Cardiac fibroblast (primary cell): Measurements from ENCODE around the gene DARS2.
"Not testable (repeated sequence)": the region's sequence is repeated elsewhere in the genome, so short reads cannot be mapped to it uniquely, and the experiment has no call there.

Experiments
- DNase-seq, 2 donors: peaks; one replicate each; pipeline versions ENCODE4 v3.0.0 to v3.0.0-alpha.2; 2010; ENCODE audit warnings: low read depth in 2 of 2
- H3K4me3 ChIP-seq, 2 donors: replicated peaks in 1 of 2; 1 replicate in 1 of 2; 2 replicates in 1 of 2; pipeline ENCODE4 v1.5.1; 2011; ENCODE audit warnings: low read depth in 2 of 2, low read length in 2 of 2, mild to moderate bottlenecking in 2 of 2, moderate library complexity in 1 of 2
- TF ChIP-seq, protein P1 (sequence below): IDR thresholded peaks from one replicate; pipeline ENCODE4 v1.5.1; 2011; ENCODE audit warnings: low read depth, mild to moderate bottlenecking, low read length, inconsistent platforms

Gene DARS2

DNA sequence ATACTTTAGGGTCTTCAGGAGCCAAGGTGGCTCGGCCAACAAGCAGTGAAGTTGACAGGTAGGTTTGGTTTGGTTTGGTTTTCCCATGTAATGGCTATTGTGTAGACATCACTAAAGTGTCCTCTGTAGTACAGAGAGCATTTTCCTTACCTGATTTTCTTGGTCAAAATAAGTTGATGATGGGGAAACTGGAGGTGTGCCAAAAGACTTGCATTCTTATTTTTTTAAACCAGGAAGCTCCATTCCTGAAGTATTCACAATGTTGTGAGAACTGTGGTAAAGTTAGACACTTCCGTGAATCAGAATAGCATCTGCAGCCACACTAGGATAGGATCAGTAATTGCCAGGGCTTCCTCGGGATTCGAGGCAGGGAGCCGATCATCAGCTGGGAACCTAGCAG is 46.6 kb downstream of the DARS2 start:
- TF ChIP-seq, protein P1, sequence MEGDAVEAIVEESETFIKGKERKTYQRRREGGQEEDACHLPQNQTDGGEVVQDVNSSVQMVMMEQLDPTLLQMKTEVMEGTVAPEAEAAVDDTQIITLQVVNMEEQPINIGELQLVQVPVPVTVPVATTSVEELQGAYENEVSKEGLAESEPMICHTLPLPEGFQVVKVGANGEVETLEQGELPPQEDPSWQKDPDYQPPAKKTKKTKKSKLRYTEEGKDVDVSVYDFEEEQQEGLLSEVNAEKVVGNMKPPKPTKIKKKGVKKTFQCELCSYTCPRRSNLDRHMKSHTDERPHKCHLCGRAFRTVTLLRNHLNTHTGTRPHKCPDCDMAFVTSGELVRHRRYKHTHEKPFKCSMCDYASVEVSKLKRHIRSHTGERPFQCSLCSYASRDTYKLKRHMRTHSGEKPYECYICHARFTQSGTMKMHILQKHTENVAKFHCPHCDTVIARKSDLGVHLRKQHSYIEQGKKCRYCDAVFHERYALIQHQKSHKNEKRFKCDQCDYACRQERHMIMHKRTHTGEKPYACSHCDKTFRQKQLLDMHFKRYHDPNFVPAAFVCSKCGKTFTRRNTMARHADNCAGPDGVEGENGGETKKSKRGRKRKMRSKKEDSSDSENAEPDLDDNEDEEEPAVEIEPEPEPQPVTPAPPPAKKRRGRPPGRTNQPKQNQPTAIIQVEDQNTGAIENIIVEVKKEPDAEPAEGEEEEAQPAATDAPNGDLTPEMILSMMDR: no peak
- DNase-seq: no peak
- H3K4me3 ChIP-seq: no peak overlapping the region

DNA sequence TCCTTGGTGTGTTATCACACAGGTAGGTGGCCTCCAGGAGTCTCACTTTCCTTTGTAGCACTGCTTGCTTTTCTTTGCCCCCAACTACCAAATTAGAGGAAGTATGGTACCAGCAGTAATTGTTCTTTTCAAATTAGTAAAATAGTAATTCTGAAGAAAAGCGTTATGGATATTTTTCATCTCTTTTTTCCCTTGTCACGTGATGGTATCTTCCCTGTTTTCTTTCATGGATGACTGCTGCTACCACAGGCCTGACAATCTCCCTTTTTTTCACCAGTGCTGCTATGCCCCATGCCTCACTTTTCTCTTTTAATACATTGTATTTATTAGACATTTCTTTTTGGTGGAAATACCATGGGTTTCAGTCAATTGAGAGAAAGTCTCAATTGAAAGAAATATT is 47.0 kb downstream of the DARS2 start:
- H3K4me3 ChIP-seq: no peak overlapping the region
- no peak for DNase-seq
- TF ChIP-seq, protein P1: no peak

DNA sequence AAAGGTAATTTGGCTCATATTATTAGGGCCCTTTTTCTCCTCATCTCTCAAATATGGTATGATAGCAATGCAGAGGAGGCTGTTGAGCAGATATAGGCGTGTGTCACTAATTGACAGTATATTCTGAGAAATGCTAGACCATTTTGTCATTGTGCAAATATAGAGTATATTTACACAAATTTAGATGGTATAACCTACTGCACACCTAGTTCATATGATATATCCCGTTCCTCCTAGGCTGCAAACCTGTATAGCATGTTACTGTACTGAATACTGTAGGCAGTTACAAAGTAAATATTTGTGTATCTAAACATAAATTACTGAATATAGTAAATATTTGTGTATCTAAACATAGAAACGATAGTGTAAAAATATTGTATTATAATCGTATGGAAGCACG is 52.3 kb downstream of the DARS2 start:
- no peak for DNase-seq
- TF ChIP-seq, protein P1: no peak
- no peak overlapping the region for H3K4me3 ChIP-seq

DNA sequence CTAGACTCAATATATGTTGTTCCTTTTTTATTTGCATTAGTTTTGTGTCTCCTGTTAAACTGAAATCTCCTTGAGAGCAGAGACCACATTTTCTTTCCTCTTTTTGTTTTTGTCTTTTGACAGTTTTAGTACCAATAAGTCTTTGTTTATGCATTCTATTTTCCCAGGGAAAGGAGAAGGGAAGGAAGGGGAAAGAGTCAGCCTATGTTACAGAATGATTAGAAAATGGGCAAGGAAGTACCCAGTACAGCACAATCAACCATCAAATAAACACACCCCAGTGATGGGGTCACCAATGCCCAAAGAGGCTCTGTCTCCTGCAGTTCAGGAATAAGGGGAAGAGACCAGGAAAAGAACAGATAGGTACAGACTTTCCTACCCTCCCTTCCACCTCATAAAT is 53.8 kb downstream of the DARS2 start:
- no peak overlapping the region for H3K4me3 ChIP-seq
- no peak for DNase-seq
- TF ChIP-seq, protein P1: no peak

DNA sequence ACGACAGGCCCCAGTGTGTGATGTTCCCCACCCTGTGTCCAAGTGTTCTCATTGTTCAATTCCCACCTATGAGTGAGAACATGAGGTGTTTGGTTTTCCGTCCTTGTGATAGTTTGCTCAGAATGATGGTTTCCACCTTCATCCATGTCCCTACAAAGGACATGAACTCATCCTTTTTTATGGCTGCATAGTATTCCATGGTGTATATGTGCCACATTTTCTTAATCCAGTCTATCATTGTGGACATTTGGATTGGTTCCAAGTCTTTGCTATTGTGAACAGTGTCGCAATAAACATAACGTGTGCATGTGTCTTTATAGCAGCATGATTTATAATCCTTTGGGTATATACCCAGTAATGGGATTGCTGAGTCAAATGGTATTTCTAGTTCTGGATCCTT is 56.6 kb downstream of the DARS2 start:
- DNase-seq, H3K4me3 ChIP-seq: not testable (repeated sequence)

DNA sequence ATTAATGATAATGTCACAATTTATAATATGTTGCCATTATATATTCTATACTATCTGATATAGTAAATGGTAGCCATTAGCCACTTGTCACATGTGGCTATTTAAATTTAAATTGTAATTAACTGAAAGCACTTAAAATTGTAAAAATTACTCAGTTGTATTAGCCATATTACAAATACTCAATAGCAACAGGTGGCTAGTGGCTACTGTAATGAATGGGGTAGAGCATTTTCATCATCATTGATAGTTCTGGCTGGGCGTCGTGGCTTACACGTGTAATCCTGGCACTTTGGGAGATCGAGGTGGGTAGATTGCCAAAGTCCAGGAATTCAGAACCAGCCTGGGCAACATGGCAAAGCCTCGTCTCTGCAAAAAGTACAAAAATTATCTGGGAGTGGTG is 60.2 kb downstream of the DARS2 start:
- H3K4me3 ChIP-seq: no peak overlapping the region
- no peak for DNase-seq
- TF ChIP-seq, protein P1: no peak

DNA sequence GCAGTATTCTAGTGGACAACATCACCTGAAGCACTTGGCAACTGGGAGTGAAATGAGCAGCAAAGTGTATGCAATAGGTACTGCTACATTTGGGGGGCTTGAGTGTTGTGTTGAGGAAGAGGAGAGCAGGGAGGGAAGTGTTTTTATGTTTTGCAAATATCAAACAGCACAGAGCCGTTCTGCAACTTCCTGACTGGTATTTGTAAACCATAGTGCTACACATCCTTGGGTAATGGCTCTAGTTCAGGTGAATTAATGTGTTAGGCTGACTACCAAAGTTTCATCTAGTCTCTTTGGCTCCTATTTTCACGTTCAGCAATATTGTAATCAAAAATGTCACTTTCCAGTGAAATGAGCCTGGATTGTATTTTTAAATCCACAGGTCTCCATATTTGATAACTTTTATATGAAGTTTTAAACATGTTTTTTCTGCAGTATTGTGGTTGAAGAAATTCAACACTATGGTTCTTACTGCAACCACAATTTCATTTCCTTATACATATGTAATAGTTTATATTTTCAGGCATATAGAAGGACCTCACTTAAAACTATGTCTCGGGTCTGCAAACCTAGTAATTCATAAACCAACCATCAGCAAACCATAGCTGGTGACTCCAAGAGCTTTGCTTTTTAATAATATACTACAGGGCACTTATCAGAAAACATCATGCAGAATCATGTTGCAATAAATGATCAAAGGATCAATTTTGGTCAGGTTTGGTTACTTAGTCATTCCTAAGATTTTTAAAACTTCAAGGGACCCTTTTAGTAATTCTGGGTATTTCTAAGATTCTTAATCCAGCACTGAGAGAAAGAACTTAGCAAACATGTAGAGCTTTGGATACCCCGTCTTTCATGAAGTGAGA is 62.5 kb downstream of the DARS2 start:
- no peak for DNase-seq
- H3K4me3 ChIP-seq: no peak overlapping the region
- TF ChIP-seq, protein P1: no peak
